GM12892 (cell line): ENCODE measurements around the gene SLC4A1.
A peak's percentile ranks its signal among the peaks of the same experiment; 100 is the strongest.

ENCODE experiments used
- POLR2A ChIP-seq: IDR thresholded peaks from 2 replicates; pipeline ENCODE4 v1.6.1; 2011; ENCODE audit warnings: low read depth, low read length, control low read depth
- POLR2AphosphoS5 ChIP-seq: IDR thresholded peaks from 2 replicates; pipeline ENCODE4 v1.6.1; 2011; ENCODE audit warnings: low read depth, low read length, control low read depth
- TAF1 ChIP-seq: IDR thresholded peaks from 2 replicates; pipeline ENCODE4 v1.6.1; 2011; ENCODE audit warnings: low read depth, mild to moderate bottlenecking, control low read depth, low read length, borderline replicate concordance

GRCh38 chr17:44213403-44214229, 54.3 kb downstream of the SLC4A1 start:
- TF ChIP-seq POLR2AphosphoS5 (peak; percentile 79; the same call in 1 of the 2 replicates), POLR2A (peak; percentile 33; the same call in 1 of the 2 replicates), TAF1 (no peak)
